CD4-positive, alpha-beta T cell treated with Interleukin-6 at 100 ng/mL for 8 hours (primary cell): ENCODE data around the gene RPL11.
"Not testable (repeated sequence)": the region's sequence is repeated elsewhere in the genome, so short reads cannot be mapped to it uniquely, and the experiment has no call there.

ENCODE experiments used
- DNase-seq: peaks from one replicate; pipeline ENCODE4 v3.0.0-alpha.2; 2020; ENCODE audit warnings: mixed read lengths, low spot score

The RPL11 gene

DNA sequence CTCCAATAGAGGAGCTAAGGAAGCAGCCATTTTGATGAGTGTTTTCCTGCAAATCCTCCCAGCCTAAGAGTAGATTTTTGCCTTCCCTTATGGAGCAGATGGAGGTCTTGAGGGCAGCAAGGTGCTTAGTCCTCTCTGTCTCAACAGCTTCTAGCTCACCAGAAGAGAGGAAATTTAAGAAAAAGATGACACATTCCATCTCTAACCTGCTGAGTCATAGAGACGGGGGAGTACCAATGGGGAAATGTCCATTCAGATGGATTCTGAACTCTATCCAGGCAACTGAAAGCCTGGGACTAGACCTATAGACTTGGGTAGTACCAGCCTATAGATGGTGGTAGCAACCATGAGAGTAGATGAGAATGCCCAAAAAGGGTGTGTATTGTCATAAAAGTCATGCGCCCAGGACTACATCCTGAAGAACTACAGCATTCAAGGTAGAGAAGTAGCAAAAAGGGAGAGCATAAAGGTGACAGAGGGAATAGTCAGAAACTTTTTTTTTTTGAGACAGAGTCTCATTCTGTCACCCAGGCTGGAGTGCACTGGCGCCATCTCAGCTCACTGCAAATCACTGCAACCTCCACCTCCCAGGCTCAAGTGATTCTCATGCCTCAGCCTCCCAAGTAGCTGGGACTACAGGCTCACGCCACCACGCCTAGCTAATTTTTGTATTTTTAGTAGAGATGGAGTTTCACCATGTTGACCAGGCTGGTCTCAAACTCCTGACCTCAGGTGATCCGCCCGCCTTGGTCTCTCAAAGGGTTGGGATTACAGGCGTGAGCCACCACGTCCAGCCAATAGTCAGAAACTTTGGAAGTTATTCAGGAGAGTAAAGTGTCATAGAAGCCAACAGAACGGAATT, 41.0 kb downstream of the RPL11 start:
- no peak for DNase-seq

DNA sequence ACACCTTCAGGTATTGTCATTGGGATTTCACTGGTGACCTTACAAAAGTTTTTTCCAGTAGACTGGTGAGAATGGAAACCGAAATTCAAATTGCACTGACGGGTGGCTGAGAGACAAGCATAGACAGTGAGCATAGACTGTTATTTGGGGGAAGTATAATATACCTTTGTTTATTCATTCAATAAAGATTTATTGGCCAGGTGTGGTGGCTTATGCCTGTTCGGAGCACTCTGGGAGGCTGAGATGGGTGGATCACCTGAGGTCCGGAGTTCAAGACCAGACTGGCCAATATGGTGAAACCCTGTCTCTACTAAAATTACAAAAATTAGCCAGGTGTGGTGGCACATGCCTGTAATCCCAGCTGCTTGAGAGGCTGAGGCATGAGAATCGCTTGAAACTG, 41.7 kb downstream of the RPL11 start:
- DNase-seq = not testable (repeated sequence)

DNA sequence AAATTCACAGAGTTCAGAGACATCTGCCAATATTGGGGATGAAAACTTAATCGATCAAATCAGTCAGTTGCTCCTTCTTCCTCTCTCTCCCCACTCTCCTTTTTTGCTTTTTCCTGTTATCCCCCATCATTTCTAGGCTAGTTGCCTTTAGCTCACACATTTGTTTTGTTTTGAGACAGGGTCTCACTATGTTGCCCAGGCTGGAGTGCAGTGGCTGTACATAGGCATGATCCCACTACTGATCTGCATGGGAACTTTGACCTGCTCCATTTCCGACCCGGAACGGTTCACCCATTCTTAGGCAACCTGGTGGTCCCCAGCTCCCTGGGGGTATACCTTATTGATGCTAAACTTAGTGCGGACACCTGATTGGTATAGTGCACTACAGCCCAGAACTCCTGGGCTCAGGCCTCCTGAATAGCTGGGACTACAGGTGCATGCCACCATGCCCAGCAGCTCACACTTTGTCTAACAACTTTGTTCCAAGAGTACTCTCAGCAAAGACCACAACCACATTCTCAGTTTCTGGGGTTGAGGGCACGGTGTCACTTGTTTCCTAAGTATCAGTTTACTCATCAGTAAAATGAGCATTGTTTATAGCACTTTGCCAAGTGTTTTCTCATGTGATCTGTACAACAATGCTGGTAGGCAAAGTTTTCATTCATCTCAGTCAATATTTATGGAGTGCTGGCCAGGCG, 45.0 kb downstream of the RPL11 start:
- no peak for DNase-seq

DNA sequence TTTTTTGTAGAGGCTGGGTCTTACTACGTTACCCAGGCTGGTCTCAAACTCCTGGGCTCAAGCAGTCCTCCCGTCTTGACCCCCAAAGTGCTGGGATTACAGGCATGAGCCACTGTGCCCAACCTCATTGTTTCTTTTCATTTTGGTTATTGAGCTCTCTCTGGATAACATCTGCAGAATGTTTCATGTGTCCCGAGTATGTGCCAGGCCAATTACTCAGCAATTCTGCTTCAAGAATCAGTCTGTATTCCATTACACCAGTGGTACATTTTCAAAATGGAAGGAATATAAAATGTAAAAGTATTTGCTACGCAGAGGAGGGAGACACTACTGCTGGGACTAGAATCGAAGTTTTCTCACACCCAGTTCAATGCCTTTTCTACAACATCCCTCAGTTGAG, 50.0 kb downstream of the RPL11 start:
- DNase-seq = no peak

DNA sequence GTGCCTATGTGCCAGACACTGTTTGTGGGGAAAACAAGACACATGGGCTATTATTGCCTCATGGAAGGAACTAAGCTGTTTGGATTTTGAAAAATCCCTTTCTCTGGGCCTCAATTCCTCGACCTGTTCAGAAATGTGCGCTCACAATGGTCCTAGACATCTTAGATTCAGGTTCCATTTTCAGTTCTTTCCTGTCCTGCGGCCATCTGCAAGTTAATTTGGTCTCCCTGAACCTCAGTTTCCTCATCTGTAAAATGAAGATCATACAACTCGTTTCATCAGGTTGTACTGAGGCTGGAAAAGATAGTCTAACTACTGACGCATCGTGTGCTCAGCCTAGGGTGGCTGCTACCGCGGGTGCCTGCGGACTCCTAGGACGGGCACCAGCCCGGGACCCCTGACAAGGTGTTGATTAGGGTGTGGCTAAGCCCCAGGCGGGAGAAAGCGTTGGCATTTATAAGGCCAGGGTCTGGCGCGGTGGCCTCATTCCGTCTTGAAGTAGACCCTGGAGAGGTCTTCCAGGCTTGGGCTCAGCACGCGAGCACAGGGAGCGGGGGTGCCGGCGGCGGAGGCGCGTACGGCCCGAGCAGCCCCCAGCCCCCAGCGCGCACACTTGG, 51.2 kb downstream of the RPL11 start:
- DNase-seq = no peak

DNA sequence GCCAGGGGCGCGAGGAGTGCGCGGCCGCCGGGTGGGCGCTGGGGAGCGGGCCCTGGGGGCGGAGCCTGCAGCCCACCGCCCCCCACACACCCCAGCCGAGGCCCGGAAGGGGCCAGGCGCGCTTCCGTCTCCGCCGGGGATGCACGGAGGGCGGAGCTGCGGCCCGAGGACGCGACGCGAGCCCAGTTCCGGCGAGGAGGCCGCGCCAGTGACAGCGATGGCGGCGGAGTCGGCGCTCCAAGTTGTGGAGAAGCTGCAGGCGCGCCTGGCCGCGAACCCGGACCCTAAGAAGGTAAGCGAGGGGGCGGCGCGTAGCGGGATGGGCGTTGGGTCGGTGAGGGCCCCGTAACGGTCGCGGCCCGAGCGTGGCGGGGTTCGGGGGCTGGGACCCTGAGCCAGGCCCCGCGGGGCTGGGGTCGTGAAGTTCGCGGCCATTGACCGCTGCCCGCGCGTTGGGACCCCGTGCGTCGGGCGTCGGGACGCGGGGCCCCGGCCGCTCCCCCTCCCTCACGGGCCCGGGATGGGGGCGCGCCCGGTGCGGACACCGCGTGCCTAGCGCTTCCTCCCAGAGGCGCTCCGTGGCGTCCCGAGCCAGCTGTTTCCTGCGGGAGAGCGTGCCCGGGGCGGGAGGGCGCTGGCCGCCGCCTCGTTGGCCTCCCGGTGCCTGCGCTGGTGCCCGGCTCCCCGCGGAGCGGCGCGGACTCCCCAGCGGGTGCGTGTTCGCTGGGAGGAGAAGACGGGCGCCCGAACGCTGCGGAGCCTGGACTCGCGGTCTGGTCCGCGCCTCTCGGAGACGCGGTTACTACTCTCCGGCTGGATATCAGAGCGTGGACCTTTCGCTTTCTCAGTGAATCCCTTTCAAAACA, 51.9 kb downstream of the RPL11 start, which contains the start of gene ELOA:
ELOA (plus strand) TSS at position 185 of the 866 bp plus-strand sequence; CDS start at position 218, 33 bp downstream.
- DNase-seq = peak; percentile 71

DNA sequence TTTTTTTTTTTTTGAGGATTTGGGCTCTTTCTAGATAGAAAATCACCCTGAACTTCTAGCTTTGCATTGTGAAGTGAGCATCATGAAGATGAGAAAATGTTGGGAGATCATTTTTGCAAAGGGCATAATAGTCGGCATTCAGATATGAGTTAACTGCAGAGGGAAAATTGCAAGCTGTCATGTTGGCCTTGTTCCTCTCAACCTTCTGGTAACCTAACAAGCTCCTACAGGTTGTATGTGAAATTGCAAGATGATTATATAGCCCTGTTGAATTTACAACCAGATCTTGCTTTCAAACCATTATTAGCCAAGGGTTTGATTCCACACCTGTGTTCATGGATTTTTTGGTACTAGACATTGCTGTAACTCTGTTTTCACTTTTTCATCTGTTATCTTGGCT, 53.9 kb downstream of the RPL11 start:
- DNase-seq = no peak
